AG08395 (cell line): Measurements from ENCODE around the gene MAP1LC3A.
"Not testable (repeated sequence)": the region's sequence is repeated elsewhere in the genome, so short reads cannot be mapped to it uniquely, and the experiment has no call there.

ENCODE experiments used
- DNase-seq: peaks from one replicate; pipeline ENCODE4 v3.0.0; 2012; ENCODE audit warnings: mixed read lengths, low spot score

Gene MAP1LC3A

DNA sequence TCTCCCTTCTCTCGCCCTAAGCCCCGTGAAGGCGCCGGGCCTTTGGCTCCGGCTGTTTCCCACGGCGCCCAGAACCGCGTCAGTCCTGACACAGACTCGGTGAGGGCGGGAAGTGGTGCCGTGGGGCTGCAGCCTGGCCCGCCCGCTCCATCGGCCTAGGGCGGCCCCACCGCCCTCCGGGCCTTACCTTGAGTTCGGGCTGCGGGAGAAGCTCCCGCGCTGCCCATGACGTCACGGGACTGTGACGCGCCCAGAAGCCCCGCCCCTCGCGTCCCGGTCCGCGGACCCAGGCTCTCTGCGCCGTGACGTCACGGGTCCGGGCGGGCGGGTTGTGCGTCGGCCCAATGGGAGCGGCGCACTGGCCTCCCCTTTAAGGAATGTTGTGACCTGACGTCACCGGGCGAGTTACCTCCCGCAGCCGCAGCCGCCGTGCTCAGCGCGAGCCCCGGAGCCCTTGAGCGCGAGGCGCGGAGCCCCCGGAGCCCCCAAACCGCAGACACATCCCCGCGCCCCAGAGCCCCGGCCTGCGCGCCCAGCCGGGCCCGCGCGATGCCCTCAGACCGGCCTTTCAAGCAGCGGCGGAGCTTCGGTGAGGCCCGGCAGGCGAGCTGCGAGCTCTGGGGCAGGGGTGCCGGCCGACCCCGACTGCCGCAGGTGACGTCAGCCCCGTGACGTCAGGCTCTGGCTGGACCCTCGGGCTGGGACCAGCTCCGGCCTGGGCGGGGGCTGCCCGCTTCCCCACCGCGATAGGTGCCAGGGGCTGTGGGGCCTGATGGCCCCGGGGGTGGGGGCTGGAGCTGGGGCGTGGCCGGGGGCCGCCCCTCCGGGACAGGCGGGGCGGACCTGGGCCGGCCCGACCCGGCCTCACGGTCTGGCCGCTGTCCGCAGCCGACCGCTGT, at the start of gene MAP1LC3A:
Gene MAP1LC3A, plus strand, starts transcription at position 399 of the 899 bp plus-strand sequence. Its CDS starts 151 bp downstream, at position 550.
- DNase-seq: peak; percentile 98

DNA sequence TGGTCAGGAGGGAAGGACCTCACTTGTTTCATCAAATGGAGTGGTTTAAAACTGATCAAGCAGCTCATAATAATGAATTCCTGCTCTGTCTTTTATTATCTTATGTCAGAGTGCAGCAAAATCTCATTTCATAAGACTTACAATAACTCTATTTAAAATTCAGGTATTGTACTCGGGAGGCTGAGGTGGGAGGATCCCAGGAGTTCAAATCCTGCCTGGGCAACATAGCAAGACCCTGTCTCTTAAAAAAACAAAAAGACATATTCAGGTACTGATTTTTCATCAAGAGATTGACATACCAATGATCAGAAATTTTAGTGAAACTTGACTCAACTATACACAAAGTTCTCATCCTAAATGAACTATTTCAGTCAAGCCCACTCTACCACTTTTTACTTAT, 47.9 kb upstream of the MAP1LC3A start:
- DNase-seq: no peak

DNA sequence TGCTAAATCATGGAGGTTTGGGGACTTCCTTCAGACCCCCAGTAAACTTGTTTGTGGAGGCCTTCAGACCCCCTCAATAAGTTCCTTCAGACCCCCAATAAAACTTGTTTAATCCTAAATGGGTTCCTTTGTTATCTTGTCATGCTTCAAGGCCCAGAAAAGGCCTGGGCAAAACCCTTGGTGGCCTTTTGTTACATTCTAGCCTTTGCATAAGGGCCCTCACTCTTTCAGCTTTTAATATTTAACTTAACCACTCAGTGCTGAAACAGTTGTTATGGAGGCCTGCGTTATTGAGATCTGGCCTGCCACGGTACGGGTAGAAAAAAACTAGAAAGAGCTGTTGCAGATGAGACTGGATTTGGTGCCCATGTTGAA, 46.6 kb upstream of the MAP1LC3A start:
- no peak for DNase-seq

DNA sequence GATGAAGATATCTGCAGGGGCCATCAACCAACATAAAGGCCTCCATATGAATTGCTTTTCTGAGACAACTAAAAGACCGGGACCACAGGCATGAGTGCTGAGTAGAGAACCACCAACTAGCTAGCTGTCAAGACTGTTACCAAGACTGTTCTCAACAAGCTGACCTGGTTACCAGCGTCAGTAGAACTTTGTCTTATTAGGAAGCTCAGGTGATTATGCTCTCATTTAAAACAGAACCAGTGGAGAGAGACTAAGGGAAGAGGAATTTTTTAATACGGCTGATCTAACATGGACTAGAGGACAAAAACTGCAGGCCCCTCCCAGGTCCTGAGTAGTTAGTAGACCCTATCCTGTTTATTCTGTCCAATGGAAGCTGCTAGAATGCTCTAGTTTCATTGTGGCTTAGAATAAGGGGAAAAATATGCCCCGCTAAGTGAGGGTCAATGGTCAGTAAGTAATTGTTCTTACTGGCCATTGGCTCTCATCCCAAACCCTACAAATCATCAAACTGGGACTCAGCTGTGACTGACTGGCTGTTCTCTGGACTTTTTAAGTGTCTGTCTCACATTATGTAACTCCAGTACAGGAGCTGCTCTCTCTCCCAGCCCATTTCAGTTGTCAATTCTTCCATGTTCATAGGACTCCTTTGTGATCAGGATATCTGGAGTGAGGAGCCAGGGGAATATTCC, 46.1 kb upstream of the MAP1LC3A start:
- no peak for DNase-seq

DNA sequence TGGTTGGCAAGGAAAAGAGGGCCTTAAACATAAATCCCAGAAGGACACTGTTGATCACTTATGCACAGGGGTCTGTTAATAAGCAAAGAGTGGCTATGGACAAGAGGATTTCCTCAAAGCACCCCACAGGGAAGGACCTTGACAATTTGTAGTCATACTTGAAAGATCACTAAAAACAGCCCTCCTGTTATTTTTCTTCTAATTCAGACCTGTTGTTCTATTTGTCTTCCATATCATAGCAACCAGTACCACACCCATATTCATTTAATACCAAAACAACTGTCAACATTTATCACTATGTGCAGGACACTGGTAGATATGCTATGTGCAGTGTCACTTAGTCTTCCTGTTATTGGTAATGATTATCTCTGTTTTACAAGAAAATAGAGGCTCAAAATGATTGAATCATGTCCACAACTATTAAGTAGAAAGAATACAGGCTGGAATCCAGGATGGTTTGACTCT, 45.5 kb upstream of the MAP1LC3A start:
- no peak for DNase-seq

DNA sequence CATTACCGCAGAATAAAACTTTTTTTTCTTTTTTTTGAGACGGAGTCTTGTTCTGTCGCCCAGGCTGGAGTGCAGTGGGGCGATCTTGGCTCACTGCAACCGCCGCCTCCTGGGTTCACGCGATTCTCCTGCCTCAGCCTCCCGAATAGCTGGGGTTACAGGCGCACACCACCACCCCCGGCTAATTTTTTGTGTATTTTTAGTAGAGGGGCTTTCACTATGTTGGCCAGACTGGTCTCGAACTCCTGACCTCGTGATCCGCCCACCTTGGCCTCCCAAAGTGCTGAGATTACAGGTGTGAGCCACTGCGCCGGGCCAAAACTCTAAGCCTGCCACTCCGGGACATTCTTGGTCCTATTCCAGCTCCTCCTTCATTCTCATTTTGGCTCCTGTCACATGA, 44.5 kb upstream of the MAP1LC3A start:
- DNase-seq: not testable (repeated sequence)

DNA sequence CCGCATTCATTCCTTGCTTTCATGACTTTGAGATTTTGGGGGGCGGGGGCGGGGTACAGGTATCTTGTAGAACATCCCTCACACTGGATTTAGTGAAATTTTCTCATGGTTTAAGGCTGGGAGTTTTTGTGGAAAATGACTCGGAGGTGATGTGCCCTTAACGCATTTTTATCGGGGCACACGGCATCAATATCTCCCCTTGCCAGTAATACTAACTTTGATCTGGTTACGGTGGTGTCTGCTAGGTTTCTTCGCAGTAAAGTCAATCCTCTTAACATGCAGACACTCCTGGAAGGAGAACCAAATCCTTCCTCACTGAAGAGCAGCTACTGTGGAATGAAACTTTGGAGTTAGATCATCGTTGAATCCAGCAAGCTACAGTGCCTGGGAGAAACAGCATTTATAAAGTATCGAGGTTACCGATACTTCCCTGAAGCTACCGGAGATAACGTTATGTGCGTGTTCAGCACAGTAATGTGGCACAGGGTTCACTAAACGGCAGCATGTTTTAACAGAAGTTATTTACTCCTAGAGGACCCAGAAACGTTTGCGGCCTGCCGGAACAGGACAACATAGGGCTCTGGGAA, 43.5 kb upstream of the MAP1LC3A start:
- DNase-seq: no peak

DNA sequence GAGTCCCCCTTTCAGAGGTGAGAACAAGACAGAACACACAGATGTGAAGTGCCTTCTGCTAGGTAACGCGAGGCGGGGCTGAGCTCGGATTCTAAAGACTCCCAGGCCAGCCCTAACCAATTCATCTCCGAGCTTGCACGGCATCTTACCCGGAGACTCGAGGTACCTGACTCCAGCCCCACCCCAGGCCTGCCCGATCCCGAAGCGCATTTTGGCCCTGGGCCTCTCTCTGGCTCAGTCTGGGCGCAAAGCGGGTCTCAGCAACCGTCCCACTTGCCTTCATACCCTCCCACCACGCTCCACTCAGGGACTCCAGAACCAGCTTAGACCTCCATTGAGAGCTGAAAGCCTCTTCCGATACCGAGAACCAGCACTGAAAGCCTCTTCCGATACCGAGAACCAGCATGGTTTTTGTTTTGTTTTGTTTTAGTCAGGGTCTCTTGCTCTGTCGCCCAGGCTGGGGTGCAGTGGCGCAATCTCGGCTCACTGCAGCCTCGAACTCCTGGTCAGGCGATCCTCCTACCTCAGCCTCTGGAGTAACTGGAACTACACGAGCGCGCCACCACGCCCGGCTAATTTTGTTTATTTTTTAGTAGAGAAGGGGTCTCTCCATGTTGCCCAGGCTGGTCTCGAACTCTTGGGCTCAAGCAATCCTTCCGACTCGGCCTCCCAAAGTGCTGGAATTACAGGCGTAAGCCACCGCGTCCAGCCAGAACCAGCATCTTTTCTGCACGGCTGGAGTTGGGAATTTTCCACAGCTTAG, 42.9 kb upstream of the MAP1LC3A start:
- no peak for DNase-seq

DNA sequence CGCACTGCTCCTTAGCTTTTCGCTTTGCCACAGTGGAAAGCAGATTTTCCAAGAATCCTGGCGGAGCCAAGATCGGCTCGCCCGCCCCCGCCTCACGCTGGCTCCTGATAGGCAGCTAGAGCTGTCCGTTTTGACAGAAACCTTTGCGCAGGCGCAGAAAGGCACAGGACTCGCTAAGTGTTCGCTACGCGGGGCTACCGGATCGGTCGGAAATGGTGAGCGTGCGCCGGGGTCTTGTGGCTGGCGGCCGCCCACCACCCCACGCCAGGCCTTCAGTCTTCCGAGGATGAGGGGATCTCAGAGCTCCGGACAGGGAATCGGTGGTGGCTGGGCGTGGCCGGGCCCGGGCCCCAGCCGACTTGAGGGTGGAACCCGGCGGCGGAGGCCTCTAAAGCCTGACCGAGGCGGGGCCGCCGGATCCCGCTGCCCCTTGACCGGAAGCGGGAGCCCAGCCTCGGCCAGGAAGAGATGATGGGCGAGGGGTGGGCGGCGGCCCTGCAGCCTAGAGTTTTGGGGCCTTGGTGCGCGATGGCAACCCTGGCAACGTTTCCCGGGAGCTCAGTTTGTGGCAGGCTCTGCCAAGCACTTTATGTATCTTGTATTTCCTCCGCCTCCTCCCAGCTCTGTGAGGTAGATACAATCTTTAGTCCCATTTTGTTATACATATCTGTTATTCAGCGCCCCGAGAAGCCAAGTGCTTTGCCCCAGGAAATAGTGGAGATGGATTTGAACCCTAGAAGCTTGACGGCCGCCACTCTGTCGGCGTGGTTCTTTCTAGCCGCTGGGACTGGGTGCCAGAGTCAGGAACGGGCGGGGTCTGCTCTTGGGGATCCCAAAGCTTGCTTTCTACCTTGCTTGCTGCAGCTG, 42.0 kb upstream of the MAP1LC3A start, which contains the start of gene DYNLRB1:
Gene DYNLRB1, plus strand, starts transcription at position 176 of the 867 bp plus-strand sequence. Its CDS starts 37 bp downstream, at position 213.
- peak; percentile 98 for DNase-seq

DNA sequence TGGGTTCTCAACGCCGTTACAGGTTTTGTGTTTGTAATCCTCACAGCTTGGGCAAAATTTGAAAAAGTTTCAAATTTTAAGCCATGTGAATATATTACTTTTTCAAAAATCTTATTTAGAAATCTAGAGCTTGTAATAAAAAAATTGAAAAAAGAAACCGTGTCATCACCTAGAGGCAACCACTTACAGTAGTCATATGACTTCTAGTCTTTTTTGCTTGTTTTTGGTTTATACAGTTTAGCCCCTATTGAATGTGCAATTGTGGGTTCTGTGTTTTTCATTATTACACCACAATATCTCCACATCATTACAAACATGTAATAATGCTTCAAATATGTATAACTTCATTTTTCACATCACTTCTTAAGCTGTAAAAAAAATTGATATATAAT, 41.4 kb upstream of the MAP1LC3A start:
- no peak for DNase-seq

DNA sequence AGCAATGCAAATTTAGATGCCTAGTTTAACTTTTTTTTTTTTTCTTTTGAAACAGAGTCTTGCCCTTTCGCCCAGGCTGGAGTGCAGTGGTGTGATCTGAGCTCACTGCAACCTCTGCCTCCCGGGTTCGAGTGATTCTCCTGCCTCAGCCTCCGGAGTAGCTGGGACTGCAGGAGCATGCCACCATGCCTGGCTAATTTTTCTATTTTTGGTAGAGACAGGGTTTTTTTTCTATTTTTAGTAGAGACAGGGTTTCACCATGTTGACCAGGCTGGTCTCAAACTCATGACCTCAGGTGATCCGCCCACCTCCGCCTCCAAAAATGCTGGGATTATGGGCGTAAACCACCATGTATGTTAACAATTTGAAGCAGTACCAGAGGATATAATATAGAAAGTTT, 39.7 kb upstream of the MAP1LC3A start:
- DNase-seq: not testable (repeated sequence)

DNA sequence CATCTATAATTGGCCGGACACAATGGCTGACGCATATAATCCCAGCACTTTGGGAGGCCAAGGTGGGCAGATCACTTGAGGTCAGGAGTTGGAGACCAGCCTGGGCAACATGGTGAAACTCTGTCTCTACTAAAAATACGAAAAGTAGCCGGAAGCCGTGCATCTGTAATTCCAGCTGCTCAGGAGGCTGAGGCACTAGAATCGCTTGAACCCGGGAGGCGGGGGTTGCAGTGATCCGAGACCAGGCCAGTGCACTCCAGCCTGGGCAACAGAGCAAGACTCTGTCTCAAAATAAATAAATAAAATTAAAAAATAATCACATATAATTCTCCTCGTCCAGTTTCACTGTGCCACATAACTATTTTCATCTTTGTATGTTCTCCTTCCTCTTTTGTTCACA, 38.7 kb upstream of the MAP1LC3A start:
- DNase-seq: not testable (repeated sequence)

DNA sequence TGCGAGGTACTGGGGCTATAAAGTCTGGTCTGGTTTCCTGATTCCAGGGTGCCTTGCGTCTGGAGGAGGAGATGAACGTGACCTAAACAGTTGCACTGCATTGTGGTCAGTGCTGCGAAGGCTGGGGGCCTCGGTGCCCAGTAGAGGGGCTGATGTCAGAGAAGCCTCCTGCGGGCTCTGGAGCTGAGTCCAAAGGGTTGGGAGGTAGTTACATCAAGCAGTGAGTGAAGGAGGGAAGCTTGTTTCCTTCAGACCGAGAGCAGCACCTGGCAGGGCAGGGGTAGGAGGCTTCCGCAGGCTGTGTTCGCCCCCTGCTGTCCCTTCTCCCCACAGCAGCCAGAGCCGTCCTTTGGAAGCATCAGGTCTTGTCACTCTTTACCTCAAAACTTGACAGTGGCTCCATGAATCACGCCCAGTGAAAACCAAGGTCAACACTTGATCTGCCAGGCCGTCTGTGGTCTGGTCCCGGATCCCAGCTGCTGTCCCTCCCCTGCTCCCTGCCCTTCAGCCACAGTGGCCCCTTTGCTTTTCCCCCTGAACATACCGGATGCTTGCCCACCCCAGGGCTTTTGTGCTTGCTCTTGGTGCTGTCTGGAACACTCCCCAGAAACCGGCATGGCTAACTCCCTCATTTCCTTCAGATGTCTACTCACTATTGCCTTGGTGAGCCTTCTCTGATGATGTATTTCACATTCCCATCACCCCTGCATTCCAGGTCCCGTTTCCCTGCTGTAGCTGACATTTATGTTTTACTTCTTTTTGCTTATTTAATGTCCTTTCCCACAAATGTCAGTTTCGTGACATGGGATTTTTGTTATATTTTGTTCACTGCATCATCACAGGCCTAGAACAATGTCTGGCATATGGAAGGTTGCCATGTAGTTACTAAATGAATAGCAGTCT, 35.3 kb upstream of the MAP1LC3A start:
- peak; percentile 49 for DNase-seq

DNA sequence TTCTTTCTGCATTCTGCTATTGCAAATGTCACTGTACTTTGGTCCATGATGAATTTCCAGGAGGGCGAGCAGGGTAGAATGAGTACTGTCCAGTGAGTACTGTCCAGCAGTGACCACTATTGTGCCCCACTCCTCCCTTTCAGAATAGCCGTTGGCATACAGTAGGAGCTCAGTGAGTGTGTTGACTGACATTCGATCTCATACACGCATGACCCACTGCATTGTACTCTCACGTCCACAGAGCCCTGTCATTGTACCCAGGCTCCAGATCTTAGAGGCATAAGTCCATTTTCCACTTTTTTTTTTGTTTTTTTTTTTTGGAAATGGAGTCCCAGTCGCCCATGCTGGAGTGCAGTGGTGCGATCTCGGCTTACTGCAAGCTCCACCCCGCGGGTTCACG, 34.1 kb upstream of the MAP1LC3A start:
- no peak for DNase-seq

DNA sequence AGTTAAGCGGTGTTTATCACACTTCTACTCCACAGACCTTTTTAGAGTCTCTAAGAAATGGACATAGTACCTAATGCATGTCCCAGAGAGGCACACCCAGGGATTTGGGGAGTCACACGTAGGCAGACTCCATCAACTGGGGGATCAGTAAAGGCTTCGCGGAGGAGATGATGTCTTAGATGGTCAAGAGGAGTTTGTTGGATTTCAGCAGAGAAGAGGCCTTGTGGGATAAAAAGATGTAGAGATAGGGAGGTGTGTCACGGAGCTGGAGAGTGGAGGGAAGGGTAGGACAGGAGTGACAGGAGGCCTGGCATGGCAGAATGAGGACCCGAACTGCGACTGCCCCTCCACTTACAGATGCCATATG, 33.2 kb upstream of the MAP1LC3A start:
- DNase-seq: no peak

DNA sequence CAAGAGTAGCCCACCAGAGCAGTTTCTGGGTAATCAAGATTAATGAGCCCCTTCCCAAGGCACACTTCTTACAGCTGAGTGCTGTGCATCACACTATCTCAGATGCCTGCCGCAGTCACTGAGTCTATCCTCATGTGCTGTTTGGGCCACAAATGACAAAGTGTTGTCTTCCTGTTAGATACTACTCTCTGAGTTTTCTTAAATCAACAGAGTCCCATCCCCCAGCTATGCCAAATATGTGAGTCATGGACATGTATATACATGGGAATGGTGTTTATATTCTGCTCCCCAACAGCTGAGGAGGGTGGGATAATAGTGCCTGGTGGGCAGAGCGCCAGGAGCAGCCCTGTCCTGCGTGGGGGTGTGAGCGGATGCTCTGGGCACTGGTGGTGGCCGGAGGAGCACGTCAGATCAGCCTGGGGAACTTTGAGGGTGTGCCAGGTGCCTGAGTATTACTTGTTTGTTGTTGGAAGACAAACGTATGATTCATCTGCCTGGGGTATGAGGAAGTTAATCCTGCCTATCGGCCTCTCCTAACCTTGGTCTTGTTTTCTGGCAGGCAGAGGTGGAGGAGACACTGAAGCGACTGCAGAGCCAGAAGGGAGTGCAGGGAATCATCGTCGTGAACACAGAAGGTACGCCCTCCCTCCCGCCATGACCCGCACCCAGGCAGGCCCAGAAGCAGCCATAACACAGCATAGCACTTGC, 32.7 kb upstream of the MAP1LC3A start:
- DNase-seq: peak; percentile 97

DNA sequence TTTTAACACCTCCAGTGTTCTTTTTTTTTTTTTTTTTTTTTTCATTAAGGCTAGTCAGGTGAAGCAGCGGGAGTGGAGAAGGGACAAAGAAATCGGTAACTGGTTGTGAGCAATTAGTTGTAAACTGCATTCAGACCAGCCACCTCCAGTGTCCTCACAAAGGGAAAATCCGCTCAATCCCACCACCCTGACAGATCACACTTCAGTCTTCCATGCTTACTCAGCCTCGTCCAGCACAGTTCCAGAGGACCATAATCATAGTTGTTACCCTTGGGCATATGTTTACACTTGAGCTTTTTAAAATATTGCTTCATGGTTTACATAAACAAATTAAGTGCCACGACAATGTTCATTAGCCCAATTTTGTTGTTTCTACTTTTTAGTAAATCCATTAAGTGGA, 32.1 kb upstream of the MAP1LC3A start:
- DNase-seq: no peak

DNA sequence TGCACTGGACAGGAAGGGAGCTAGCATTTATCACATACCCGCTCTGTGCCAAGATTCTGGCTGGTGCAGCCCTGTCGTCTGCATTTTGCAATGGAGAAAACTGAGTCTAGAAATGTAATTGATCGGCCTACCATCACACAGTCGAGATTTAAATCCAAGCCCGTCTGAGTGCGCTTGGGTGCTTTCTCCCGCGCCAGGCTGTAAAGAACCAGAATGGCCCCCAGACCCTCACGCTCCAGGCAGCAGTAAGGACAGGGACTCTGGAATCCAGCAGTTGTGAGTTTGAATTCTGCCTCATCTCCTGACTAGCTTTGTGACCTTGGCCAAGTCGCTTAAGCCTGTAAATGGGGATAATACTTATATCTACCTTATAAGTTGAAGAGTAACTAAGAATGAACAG, 31.5 kb upstream of the MAP1LC3A start:
- DNase-seq: no peak

DNA sequence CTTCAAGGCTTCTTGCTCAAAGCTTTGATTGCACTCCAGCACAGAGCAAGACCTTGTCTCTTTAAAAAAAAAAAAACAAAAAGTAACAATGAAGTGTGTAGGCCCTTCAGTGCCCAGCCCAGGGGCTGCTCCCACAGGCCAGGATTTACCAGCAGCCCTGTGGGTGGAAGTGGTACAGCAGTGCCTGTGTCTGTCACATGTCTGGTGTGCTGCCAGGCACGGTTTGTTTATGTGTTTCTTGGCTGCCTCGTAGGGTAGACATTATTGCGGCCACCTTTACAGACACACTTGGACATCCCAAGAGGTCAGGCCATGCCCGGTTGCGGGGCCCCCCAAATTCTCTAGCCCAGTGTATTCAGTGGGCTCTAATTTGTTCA, 29.6 kb upstream of the MAP1LC3A start:
- no peak for DNase-seq
